Stimulated activated CD8-positive, alpha-beta memory T cell treated with anti-CD3 and anti-CD28 coated beads, Interleukin-12 subunit alpha, Interleukin-12 subunit beta, amount 100 ng/mL, for 24 hours (primary cell): ENCODE results near the gene CCNT2.
"Not testable (repeated sequence)": the region's sequence is repeated elsewhere in the genome, so short reads cannot be mapped to it uniquely, and the experiment has no call there.

Experiments used
- DNase-seq: peaks from one replicate; pipeline ENCODE4 v3.0.0-alpha.2; 2020; ENCODE audit errors: extremely low read depth

CCNT2 gene

GRCh38 chr2:134975281-134976009, 56.8 kb downstream of the CCNT2 start:
- no peak for DNase-seq

- no peak for DNase-seq
These were observed 57.6 kb downstream of the CCNT2 start for GRCh38 chr2:134976074-134976702.

- DNase-seq, result not testable (repeated sequence)
These were observed 58.5 kb downstream of the CCNT2 start for GRCh38 chr2:134977104-134977503.

GRCh38 chr2:134979221-134979620, 60.6 kb downstream of the CCNT2 start:
- no peak for DNase-seq

- no peak for DNase-seq
These were observed 62.0 kb downstream of the CCNT2 start for GRCh38 chr2:134980639-134981038.

- DNase-seq, result no peak
These were observed 64.0 kb downstream of the CCNT2 start for GRCh38 chr2:134982603-134983002.

GRCh38 chr2:134985061-134985460, 66.4 kb downstream of the CCNT2 start:
- no peak for DNase-seq

- DNase-seq, result no peak
These were observed 70.5 kb downstream of the CCNT2 start for GRCh38 chr2:134988994-134989605.

- no peak for DNase-seq
These were observed 80.9 kb downstream of the CCNT2 start for GRCh38 chr2:134999521-134999920.

- DNase-seq, result no peak
These were observed 84.2 kb downstream of the CCNT2 start for GRCh38 chr2:135002836-135003235.

- peak; percentile 45 for DNase-seq
These were observed 85.6 kb downstream of the CCNT2 start for GRCh38 chr2:135004005-135004746.

- no peak for DNase-seq
These were observed 87.1 kb downstream of the CCNT2 start for GRCh38 chr2:135005753-135006152.
